OCI-LY3 (cell line): Measurements from ENCODE around the gene ZRANB2.

ENCODE experiments used
- H2AFZ ChIP-seq: fragments of 200-600, 300-600 bp; shearing (Covaris generic); 2 replicates; pipeline ENCODE4 v1.6.0; 2014; ENCODE audit warnings: antibody characterized with exemption, low read depth, low read length
- H3K27ac ChIP-seq: fragments of 200-600, 300-600 bp; sonication (generic); 2 replicates; pipeline ENCODE4 v1.5.1; 2014; ENCODE audit warnings: mild to moderate bottlenecking, low read length, moderate library complexity, mixed read lengths
- H3K27me3 ChIP-seq: fragments of 200-600, 300-600 bp; sonication (generic); 2 replicates; pipeline ENCODE4 v1.6.1; 2014; ENCODE audit warnings: low read depth, low read length, mixed read lengths
- H3K36me3 ChIP-seq: fragments of 200-600, 300-600 bp; sonication (generic); replicated peaks from 2 replicates; pipeline ENCODE3; 2014; ENCODE audit warnings: low read depth, low read length, mixed read lengths
- H3K4me1 ChIP-seq: fragments of 300-600, 200-600 bp; sonication (generic); 2 replicates; pipeline ENCODE4 v1.6.1; 2014; ENCODE audit warnings: low read length, mixed read lengths
- H3K4me2 ChIP-seq: fragments of 200-600, 300-600 bp; sonication (generic); 2 replicates; pipeline ENCODE4 v1.6.1; 2014; ENCODE audit warnings: low read length, mixed read lengths
- H3K4me3 ChIP-seq: fragments of 300-600, 200-600 bp; sonication (generic); 2 replicates; pipeline ENCODE4 v1.5.1; 2014; ENCODE audit warnings: antibody characterized with exemption, mild to moderate bottlenecking, low read length, moderate library complexity
- H3K79me2 ChIP-seq: fragments of 300-600, 200-600 bp; shearing (Covaris generic); 2 replicates; pipeline ENCODE4 v1.6.1; 2014; ENCODE audit warnings: mild to moderate bottlenecking, low read length, mixed read lengths
- H3K9ac ChIP-seq: fragments of 300-600, 200-600 bp; shearing (Covaris generic); 2 replicates; pipeline ENCODE4 v1.6.0; 2014; ENCODE audit warnings: mild to moderate bottlenecking, low read length, moderate library complexity
- H3K9me3 ChIP-seq: fragments of 200-600, 300-600 bp; shearing (Covaris generic); 2 replicates; pipeline ENCODE4 v1.6.1; 2014; ENCODE audit warnings: low read length, mixed read lengths; ENCODE audit not compliant: insufficient read depth
- H4K20me1 ChIP-seq: fragments of 200-600, 300-600 bp; sonication (generic); 2 replicates; pipeline ENCODE4 v1.6.1; 2016; ENCODE audit warnings: low read length, mixed read lengths; ENCODE audit not compliant: insufficient read depth
- EZH2phosphoT487 ChIP-seq: fragments of 200-600 bp; shearing (Covaris generic); IDR thresholded peaks from 2 replicates; pipeline ENCODE4 v1.6.1; 2018; ENCODE audit warnings: antibody characterized with exemption, mixed run types, low read depth
- TF ChIP-seq, protein P1 (sequence below): fragments of 200-600, 300-600 bp; sonication (generic); IDR thresholded peaks from 2 replicates; pipeline ENCODE4 v1.5.1; 2014; ENCODE audit warnings: antibody characterized with exemption, low read length, low read depth

ZRANB2 gene

DNA sequence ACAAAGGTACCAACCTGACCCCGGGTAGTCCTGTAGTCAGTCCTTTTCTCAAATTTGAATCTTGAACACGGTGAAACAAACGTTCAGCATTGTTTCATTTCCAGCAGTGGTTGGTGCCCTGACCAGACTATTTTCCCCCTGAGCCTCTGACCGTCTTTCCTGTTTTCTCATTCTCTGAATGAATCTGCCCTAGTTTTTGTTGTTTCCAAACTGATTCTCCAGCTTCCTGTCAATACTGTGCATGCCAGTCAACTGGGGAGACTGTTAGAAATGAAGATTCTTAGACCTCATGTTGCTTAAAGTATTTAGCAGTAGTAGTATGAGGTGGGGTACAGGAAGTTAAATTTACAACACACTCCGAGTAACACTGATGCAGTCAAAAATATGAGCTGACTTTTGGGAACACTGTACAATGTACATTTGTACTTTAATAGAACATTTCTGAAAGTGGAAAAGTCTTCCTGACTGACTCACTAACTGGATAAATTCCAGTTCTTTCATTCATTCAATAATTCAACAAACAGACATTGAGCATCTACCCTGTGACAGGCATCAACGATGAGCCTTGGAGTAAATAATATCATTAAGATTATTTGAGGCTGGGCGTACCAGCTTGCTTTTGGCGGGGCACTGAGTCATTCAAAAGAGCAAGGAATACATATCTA, 26.0 kb upstream of the ZRANB2 start:
- no peak for TF ChIP-seq EZH2phosphoT487
- H3K36me3 ChIP-seq, result no peaks in the 10 kb centered on the region
- no peaks in the 10 kb centered on the region for H3K9me3 ChIP-seq
- H3K27ac ChIP-seq, result no peak overlapping the region
- no peak overlapping the region for H3K4me2 ChIP-seq
- no peak overlapping the region for H3K4me3 ChIP-seq
- H2AFZ ChIP-seq, result no peak overlapping the region
- no peaks in the 10 kb centered on the region for H3K79me2 ChIP-seq
- no peaks in the 10 kb centered on the region for H3K27me3 ChIP-seq
- no peak overlapping the region for H3K9ac ChIP-seq
- no peaks in the 10 kb centered on the region for H3K4me1 ChIP-seq
- H4K20me1 ChIP-seq, result no peaks in the 10 kb centered on the region

DNA sequence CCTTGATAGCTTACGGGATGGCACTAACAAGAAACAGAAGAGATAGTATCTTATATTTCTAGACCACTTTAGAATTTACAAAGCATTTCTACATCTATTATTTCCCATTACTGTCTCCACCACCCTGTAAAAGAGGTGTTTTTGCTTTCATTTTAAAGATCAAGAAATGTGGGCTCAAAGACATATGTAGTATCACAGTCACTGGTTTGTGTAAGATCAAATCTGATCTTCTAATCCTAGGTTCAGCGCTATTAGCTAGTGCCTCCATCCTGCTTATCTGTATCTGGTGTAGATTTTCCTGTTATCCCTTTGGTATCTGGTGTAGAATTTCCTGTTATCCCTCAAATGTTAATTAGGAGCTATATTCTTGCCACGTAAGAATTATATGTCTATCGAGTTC, 23.6 kb upstream of the ZRANB2 start:
- no peaks in the 10 kb centered on the region for H4K20me1 ChIP-seq
- TF ChIP-seq, protein P1, sequence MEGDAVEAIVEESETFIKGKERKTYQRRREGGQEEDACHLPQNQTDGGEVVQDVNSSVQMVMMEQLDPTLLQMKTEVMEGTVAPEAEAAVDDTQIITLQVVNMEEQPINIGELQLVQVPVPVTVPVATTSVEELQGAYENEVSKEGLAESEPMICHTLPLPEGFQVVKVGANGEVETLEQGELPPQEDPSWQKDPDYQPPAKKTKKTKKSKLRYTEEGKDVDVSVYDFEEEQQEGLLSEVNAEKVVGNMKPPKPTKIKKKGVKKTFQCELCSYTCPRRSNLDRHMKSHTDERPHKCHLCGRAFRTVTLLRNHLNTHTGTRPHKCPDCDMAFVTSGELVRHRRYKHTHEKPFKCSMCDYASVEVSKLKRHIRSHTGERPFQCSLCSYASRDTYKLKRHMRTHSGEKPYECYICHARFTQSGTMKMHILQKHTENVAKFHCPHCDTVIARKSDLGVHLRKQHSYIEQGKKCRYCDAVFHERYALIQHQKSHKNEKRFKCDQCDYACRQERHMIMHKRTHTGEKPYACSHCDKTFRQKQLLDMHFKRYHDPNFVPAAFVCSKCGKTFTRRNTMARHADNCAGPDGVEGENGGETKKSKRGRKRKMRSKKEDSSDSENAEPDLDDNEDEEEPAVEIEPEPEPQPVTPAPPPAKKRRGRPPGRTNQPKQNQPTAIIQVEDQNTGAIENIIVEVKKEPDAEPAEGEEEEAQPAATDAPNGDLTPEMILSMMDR, result no peak
- no peak for TF ChIP-seq EZH2phosphoT487
- no peaks in the 10 kb centered on the region for H3K4me1 ChIP-seq

DNA sequence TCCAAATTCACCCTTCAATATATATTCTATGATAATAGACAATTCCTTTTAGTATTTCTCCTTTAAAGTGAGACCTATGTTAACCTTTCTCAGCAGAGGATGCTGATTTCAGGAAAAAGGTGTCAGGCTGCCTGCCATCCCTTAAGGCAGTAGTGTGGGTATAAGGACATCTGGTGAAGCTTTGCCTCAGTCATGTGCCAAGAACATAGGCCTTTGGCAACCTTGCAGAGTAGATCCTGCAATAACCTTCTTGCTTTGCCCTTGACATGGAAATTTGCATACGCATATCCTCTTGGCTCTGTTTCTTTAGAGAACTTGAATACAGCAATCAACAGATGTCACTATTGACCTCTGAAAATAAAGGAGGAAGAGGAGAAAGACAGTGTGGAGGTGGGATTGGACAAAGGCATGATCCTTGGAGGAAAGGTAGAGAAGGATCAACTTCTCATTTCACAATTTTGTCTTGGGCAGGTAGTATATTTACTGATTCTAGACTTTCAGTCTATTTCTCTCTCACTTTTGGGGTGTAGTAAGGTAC, 21.1 kb upstream of the ZRANB2 start:
- Histone ChIP-seq H2AFZ (no peak overlapping the region), H3K27ac (no peak overlapping the region), H3K9me3 (no peaks in the 10 kb centered on the region), H4K20me1 (no peaks in the 10 kb centered on the region), H3K27me3 (no peaks in the 10 kb centered on the region), H3K4me2 (no peak overlapping the region), H3K36me3 (no peaks in the 10 kb centered on the region), H3K9ac (no peak overlapping the region), H3K4me3 (no peak overlapping the region), H3K79me2 (no peaks in the 10 kb centered on the region), H3K4me1 (no peaks in the 10 kb centered on the region)
- TF ChIP-seq, protein P1, result no peak
- no peak for TF ChIP-seq EZH2phosphoT487

More for the DNA sequence above, 23.6 kb upstream of the ZRANB2 start:
- no peaks in the 10 kb centered on the region for H3K9me3 ChIP-seq
- no peak overlapping the region for H3K4me3 ChIP-seq
- H3K27ac ChIP-seq, result no peak overlapping the region
- H2AFZ ChIP-seq, result no peak overlapping the region
- H3K9ac ChIP-seq, result no peak overlapping the region
- H3K4me2 ChIP-seq, result no peak overlapping the region
- no peaks in the 10 kb centered on the region for H3K27me3 ChIP-seq
- no peaks in the 10 kb centered on the region for H3K79me2 ChIP-seq
- no peaks in the 10 kb centered on the region for H3K36me3 ChIP-seq

DNA sequence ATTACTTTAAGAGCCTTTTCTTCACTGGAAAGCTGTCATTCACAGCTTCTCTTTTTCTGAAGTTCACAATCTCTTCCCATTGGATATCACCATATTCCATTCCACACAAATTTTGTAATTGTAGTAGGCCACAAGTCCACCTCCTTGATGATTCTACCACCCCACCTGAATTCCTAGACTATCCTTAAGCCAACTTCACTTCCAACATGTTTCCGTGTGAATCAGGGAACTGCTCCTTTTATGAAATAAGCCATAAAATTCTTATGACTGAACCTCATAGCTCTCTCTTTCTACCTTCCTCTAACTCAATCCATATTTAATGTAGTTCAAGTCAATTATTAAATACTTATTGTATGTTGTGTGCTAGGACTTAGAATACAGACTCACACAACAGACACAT, 16.6 kb upstream of the ZRANB2 start:
- H3K27me3 ChIP-seq, result no peaks in the 10 kb centered on the region
- no peak overlapping the region for H3K27ac ChIP-seq
- H4K20me1 ChIP-seq, result no peaks in the 10 kb centered on the region
- H3K4me2 ChIP-seq, result no peak overlapping the region
- H3K4me3 ChIP-seq, result no peak overlapping the region
- no peaks in the 10 kb centered on the region for H3K36me3 ChIP-seq
- H3K4me1 ChIP-seq, result no peaks in the 10 kb centered on the region
- no peaks in the 10 kb centered on the region for H3K9me3 ChIP-seq
- no peak overlapping the region for H2AFZ ChIP-seq
- no peaks in the 10 kb centered on the region for H3K79me2 ChIP-seq
- TF ChIP-seq EZH2phosphoT487, result no peak
- TF ChIP-seq, protein P1, result no peak
- H3K9ac ChIP-seq, result no peak overlapping the region
